NCI-H2196 (cell line): ENCODE measurements around the gene HDAC4.

ENCODE experiments used
- DNase-seq: peaks from one replicate; lab custom pipeline; 2025; ENCODE audit not compliant: unreplicated experiment; lab: John Stamatoyannopoulos, UW

Gene HDAC4

DNA sequence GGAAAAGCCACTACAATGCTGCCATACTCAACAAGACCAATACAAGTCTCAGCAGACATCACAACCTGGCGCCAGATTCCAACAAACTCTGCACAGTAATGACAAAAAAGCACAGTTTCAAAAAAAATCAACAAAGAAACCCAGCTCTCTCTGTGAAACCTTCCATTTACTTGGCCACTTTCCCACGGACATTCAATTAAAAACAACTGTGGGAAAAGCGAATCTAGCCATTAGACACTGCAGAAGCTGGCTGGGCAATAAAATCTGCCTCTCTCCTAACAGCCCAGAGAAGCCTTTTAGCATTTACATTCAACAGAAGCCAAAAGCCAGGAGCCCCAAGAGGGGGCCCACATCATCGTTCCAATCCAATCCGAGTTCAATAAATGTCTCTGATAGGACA is 128.9 kb downstream of the HDAC4 start:
- DNase-seq: no peak

GRCh38 chr2:239271471-239271870 is 129.3 kb downstream of the HDAC4 start:
- DNase-seq: no peak

GRCh38 chr2:239269916-239270315 is 130.9 kb downstream of the HDAC4 start:
- no peak for DNase-seq

DNA sequence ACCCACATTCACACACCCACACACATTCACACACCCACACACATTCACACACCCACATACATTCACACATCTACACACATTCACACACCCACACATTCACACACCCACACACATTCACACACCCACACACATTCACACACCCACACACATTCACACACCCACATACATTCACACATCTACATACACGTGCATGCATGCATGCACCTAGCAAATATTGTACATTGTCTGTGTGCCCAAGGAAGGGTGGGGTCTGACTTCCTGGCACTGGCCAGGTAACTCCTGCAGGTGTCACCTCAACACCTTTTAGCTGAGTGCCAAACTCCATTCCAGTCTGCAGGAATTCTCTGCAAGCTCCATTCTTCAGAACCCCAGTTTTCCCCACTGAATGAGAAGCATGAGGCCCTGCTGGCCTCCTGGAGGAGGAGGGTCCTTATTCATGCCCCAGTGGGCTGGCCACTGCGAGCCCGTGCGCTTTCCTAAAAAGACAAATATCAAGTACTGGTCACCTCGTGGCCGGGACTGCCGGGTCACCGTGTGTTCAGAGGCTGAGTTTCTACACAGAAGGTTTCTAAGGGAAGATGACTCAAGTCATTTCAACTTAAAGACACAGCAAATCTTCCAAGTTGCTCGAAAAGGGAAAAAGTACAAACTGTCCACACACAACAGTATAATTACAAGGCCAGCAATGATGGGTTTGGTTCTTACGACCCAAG is 131.5 kb downstream of the HDAC4 start:
- DNase-seq: no peak

DNA sequence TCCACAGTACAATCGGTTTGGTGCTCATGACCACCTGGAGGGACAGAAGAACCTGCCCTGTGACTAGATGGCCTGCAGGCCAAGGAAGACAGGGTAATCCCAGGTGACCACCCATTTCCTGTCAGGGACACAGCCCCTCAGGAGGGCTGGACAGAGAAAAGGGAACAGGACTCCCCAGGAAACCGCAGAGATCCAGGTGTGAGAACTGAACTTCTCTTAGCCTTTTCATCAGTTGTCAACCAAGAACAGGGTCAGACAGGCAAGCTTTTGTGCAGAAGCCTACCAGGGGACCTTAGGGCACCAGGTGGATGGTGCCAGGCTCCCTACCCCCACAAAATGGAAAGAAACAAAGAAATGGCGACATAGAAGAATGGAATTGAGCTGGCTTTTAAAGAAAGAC is 132.3 kb downstream of the HDAC4 start:
- no peak for DNase-seq

- DNase-seq: no peak
These were observed 132.7 kb downstream of the HDAC4 start for GRCh38 chr2:239268082-239268481.

DNA sequence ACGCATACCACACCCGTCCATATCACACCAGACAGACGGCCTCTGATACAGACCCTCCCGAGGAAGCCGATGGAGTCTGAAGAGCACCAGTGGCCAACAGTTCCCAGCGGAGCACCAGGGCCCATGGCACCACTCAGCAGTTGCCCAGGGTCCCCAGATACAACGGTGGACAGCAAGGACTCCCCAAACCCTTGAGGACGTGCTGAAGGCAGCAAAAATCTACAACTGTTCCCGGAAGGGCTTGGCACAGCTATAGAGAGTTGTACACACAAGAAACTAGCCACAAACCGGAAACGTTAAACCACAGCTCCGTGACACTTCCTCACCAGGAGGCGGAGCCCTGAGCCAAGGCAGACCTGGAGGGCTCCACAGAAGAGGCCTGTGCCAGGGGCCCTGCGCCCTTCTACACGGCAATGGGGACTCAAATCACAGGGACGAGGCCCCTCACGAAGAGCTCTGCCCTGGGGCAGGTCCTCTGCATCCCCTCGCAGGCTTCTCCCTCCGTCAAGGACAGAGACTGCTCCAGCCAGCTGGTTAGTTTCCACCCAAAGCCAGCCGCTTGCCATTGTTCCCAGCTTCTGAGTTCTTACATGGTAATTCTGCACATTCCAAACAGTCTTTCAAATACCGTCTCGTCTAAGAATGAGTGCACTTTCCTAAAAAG is 133.4 kb downstream of the HDAC4 start:
- DNase-seq: no peak

DNA sequence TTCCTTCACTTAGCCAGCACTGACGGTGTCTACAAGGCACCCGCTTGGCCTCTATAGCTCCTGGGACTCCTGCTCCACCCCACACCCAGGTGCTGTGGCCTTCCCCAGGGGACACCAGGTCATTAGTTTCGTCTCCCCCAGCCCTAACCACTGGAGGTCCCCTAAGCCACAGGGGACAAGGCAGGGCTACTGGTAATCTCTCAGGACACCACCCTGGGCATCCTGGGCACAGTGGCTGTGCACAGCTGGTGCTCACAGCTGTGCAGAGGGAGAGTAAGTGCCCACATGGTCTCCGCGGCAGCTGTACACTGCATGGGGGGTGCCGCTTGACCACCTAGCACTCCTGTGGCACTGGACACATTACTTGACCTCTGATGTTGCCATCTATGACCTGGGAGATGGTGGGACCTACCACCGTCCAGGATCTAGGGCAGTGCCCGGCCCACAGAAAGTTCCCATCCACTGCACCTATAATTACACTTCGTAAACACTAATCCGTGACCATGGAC is 134.0 kb downstream of the HDAC4 start:
- no peak for DNase-seq

- no peak for DNase-seq
These were observed 134.4 kb downstream of the HDAC4 start for GRCh38 chr2:239266434-239266766.

DNA sequence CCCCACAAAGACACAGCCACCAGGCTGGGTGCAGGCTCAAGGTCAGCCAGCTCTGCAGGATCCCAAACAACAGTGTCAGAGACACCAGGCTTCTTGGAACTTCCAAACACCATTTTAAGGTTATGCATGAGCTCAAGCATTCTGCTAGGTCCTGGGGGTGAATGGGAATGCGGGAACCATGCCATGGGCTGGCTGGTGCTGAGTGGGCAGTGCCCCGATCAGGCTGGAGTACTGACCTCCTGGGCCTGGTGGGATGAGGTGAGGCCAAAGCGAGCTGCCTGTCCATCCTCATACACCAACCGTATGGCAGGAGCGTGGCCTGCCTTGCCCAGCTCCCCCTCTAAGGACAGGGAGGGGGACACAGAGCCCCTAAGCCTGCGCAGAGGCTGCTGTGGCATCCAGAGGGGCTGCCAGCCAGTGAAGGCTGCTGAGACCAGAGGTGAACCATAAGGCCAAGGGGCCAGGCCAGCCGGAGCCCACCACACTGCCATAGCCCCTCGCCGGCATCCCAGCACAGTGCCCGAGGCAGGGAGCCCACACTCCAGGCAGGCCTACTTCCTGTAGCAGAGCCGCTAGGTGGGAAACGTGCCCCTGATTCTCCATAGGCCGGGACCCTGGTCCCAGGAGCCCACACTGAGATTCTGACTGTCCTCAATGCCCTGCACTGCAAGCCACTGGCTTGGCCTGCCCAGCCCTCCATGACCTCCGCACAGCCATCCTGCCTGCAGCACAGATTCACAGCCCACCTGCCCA is 135.0 kb downstream of the HDAC4 start:
- DNase-seq: no peak

DNA sequence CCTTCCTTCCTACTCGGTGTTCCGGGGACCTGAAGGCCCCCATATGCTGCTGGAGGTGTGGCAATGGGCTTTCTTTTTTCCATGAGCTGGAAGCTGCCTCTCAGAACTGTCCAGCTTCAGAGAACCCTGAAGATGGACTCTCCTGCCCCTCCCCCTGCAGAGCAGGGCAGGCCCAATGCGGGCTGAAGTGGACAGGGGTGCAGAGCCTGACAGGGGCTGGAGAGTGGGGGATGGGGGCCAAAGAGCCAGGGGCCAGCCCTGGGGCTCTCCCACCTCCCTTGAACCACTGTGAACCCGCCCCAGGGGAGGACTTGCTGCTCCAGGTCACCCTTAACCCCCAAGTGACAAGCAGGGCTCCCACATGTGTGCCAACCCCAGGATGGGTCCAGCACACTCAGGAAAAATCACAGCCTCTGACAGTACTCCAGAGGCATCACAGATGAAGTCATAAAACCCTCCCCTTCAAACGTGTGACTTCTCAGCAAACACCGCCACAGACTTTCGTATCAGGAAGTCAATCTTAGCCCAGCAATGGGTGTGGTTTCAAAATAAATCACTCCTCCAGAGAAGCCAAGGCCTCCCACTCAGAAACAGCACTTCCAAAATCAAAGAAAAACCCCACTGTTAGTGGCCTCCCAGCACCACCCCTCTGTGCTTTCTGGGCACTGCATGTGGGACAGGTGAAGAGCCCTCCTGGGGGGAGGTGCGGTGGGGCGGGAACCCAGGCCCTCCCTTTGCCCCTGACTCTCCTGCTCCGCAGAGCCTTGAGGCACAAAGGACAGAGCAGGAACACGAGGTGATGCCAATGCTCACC is 135.8 kb downstream of the HDAC4 start:
- DNase-seq: no peak

DNA sequence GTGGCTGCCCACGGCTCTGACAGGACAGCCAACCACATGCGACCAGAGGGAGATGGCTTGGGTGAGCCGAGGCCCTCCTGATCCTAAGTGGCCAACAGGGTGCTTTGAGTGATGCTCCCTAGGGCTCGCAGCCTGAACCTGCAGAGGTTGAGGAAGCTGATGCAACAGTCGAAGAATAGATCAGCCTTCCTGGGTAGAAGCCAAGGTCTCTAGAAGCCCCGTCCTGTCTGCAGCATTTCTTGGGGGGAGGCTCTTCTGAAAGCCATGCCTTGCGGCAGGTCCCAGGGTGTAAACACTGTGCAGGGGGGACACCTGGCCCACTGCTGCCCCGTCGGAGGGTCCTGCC is 136.4 kb downstream of the HDAC4 start:
- no peak for DNase-seq

- no peak for DNase-seq
These were observed 136.9 kb downstream of the HDAC4 start for GRCh38 chr2:239263669-239264491.

DNA sequence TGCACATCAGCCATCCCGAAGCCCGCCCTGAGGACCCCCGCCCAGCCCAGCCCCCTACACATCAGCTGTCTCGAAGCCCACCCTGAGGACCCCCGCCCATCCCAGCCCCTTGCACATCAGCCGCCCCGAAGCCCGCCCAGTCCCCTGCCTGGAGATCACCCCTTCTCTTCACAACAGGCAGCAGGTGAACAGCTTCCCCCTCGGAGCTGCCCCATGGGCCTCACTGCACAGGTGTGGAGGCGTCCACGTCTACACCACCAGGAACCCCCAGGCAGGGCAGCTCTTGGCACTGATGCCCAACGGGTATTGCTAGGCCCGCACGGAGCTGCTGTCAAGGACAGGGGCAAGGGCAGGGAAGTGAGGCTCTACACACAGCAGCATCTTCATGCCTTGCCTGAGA is 137.6 kb downstream of the HDAC4 start:
- no peak for DNase-seq

- DNase-seq: no peak
These were observed 138.2 kb downstream of the HDAC4 start for GRCh38 chr2:239262484-239263230.

DNA sequence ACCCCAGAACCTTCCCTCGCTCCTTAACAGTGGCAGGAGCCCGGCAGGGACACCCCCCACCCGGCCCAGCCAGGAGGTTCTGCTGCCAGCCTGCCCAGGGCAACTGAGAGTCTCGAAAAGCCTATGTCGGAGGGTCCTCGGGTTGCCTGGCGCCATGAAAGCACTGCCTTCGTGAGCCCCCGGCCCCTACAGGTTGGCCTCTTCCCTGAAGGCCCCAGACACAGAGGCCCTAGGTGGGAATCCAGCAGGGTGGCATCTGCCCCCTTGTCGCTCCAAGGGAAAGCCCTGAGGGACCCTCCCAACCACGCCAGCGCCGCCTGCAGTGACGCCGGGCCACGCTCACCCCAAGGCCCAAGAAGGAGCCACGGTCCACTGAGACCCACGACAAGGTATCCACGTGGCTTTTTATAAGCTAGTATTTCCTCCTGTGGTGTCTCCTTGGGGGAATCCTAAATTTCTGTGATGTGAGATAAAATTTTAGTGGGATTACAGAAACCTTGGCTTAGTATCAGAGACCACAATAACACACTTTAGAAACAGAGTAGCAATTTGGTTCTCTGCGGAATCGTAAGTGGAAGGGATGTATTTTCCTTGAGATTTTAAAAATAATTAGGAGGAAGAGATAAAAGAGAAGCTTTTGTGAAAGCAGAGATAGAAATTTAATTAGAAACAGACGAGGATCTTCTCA is 138.9 kb downstream of the HDAC4 start:
- DNase-seq: no peak

- DNase-seq: no peak
These were observed 139.5 kb downstream of the HDAC4 start for GRCh38 chr2:239261356-239261755.

DNA sequence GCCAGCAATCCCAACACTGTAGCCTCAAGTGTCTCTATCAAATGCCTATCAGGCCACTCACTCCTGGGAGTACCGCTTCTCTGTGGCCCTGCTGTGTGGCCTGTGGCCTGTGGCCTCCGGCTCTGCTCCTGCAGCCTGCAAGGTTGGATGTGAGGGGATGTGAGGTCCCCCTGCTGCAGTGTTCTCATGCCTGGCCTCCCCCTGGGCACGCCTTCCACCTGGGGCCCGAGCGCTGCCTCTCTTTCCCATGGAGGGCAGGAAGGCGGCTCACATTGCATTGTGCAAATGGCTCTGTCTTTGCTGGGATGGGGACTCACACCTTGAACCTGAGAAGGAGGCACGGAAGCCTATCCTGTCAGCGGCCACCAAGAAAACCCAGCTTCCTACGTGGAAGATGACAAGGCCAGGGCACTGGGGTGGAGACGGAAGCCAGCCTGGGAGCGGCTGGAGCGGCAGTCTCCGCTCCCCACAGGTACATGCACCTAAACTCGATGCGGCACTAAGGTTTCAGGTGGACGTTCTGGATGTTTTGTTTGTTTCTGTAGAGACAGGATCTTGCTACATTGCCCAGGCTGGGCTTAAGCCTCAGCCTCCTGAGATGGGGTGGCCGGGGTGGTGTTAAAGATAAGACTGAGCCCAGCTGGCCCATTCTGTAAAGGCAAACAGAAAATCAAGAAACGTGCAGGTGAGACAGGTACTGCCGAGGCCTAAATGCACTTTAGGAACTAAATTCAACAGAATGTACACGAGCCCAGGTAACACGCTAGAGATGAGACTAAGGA is 140.1 kb downstream of the HDAC4 start:
- no peak for DNase-seq
